Astrocyte (in vitro differentiated cells and primary cell): ENCODE data around the gene ACSM3.

Experiments used
- EZH2 ChIP-seq: IDR thresholded peaks from 2 replicates; pipeline ENCODE4 v1.6.1; 2012; ENCODE audit warnings: mild to moderate bottlenecking, low read length, inconsistent platforms; ENCODE audit not compliant: insufficient read depth
- TF ChIP-seq, protein P1 (sequence below): IDR thresholded peaks from 2 replicates; pipeline ENCODE4 v1.5.1; 2011; ENCODE audit warnings: low read depth, mild to moderate bottlenecking, inconsistent platforms, low read length, moderate library complexity; ENCODE audit not compliant: insufficient read depth

DNA sequence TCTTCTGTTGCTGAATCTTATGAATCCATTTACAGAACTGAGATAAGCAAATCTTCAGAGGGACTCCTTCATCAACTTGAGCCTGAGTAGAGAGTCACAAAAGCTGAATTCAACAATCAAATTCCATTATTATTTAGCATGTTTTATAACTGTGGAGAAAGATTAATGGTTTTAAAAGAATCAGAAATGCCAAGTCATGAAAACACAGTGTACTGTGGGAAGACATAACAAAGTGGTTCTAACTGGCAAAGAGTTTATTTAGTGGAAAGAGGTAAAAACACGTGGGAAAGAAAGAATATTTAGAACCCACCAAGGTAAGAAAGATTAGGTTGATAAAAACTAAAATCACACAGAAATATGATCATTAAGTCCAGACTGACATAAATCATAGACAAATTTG lies 37.5 kb downstream of the ACSM3 start:
- TF ChIP-seq, protein P1, sequence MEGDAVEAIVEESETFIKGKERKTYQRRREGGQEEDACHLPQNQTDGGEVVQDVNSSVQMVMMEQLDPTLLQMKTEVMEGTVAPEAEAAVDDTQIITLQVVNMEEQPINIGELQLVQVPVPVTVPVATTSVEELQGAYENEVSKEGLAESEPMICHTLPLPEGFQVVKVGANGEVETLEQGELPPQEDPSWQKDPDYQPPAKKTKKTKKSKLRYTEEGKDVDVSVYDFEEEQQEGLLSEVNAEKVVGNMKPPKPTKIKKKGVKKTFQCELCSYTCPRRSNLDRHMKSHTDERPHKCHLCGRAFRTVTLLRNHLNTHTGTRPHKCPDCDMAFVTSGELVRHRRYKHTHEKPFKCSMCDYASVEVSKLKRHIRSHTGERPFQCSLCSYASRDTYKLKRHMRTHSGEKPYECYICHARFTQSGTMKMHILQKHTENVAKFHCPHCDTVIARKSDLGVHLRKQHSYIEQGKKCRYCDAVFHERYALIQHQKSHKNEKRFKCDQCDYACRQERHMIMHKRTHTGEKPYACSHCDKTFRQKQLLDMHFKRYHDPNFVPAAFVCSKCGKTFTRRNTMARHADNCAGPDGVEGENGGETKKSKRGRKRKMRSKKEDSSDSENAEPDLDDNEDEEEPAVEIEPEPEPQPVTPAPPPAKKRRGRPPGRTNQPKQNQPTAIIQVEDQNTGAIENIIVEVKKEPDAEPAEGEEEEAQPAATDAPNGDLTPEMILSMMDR, result no peak
- TF ChIP-seq EZH2, result no peak
